PC-9 (cell line): ENCODE results near the gene TDRKH. TPM values are rescaled to one million over a fixed set of nuclear protein-coding genes. Genes with fewer than 3 reads are reported as not detected.

Experiments used
- BruUV-seq: library from RNA; stranded (reverse); fragments of 400-500 nt; replicated peaks from 2 replicates; lab custom pipeline; 2021; lab: Mats Ljungman, UMichigan
- CTCF ChIA-PET: fragments of 300-600 bp; sonication (Branson Sonifier 250); formaldehyde crosslinking; loops from one replicate; lab custom pipeline; 2022; ENCODE audit warnings: antibody characterized with exemption; lab: Charles Lee
- POLR2A ChIA-PET: fragments of 300-600 bp; sonication (Branson Sonifier 250); formaldehyde crosslinking; loops from one replicate; lab custom pipeline; 2022; ENCODE audit warnings: antibody characterized with exemption; ENCODE audit not compliant: unreplicated experiment; lab: Charles Lee
- DNase-seq, 2 experiments: peaks; one replicate each; pipeline versions ENCODE4 v3.0.0 to v3.0.0-alpha.2; 2015 to 2022; ENCODE audit warnings: mixed read lengths in 1 of 2
- H2AFZ ChIP-seq: fragments of 200-600 bp; sonication (generic); 2 replicates; pipeline ENCODE4 v1.8.1; 2017; ENCODE audit warnings: antibody characterized with exemption
- H3F3A ChIP-seq: fragments of 200-600 bp; sonication (generic); 2 replicates; pipeline ENCODE4 v1.8.1; 2017; ENCODE audit warnings: antibody characterized with exemption, mild to moderate bottlenecking, low read depth; ENCODE audit not compliant: insufficient read depth
- H3K27ac ChIP-seq: fragments of 200-600 bp; sonication (generic); 2 replicates; pipeline ENCODE4 v1.6.1; 2016; ENCODE audit warnings: mixed run types
- H3K27me3 ChIP-seq: fragments of 200-600 bp; sonication (generic); 2 replicates; pipeline ENCODE4 v1.6.1; 2016; ENCODE audit warnings: low read depth, mixed run types; ENCODE audit not compliant: insufficient read depth
- H3K36me3 ChIP-seq: fragments of 200-600 bp; sonication (generic); 2 replicates; pipeline ENCODE4 v1.6.1; 2016; ENCODE audit warnings: low read depth, mixed run types
- H3K4me1 ChIP-seq: fragments of 200-600 bp; sonication (generic); replicated peaks from 2 replicates; pipeline ENCODE4 v1.6.1; 2016; ENCODE audit warnings: mixed run types; ENCODE audit not compliant: insufficient read depth
- H3K4me2 ChIP-seq: fragments of 200-600 bp; sonication (generic); 2 replicates; pipeline ENCODE4 v1.6.1; 2017; ENCODE audit warnings: mixed run types
- H3K4me3 ChIP-seq: fragments of 200-600 bp; sonication (generic); 2 replicates; pipeline ENCODE4 v1.6.1; 2016; ENCODE audit warnings: mixed run types
- H3K79me2 ChIP-seq: fragments of 200-600 bp; sonication (generic); 2 replicates; pipeline ENCODE4 v1.6.1; 2017; ENCODE audit warnings: low read depth, mixed run types
- H3K9me2 ChIP-seq: fragments of 200-600 bp; sonication (generic); 2 replicates; pipeline ENCODE4 v1.8.1; 2017; ENCODE audit warnings: mild to moderate bottlenecking; ENCODE audit not compliant: insufficient read depth
- H3K9me3 ChIP-seq: fragments of 200-600 bp; sonication (generic); 2 replicates; pipeline ENCODE4 v1.8.1; 2016; ENCODE audit warnings: low read depth; ENCODE audit not compliant: insufficient read depth
- H4K20me1 ChIP-seq: fragments of 200-600 bp; sonication (generic); 2 replicates; pipeline ENCODE4 v1.8.1; 2017; ENCODE audit not compliant: insufficient read depth
- CTCF ChIP-seq: fragments of 200-600 bp; sonication (generic); conservative IDR thresholded peaks from 2 replicates; pipeline ENCODE4 v1.6.1; 2017; ENCODE audit warnings: mixed run types, antibody characterized with exemption, mild to moderate bottlenecking, moderate library complexity
- EZH2 ChIP-seq: fragments of 200-600 bp; sonication (generic); IDR thresholded peaks from 2 replicates; pipeline ENCODE4 v1.8.0; 2017; ENCODE audit warnings: antibody characterized with exemption, low read depth
- intact Hi-C: fragments of 100-400 bp; cut with micrococcal nuclease; formaldehyde crosslinking; loops from one replicate; pipeline ENCODE4 v1.10.0; 2022; ENCODE audit not compliant: unreplicated experiment
- total RNA-seq: library from RNA; stranded (reverse); gene quantifications from 2 replicates; pipeline ENCODE4 v1.2.3, GENCODE V29; 2021

The TDRKH gene
- total RNA-seq, 1 experiment from 2014 or later, result 17.3 TPM

- CTCF ChIA-PET, result interaction anchor here (0.6 kb wide), 1 partner anchor 277 kb away, joined by 3 read pairs; no protein-coding TSS in a partner anchor
- no peak overlapping the region for H3K4me3 ChIP-seq
- DNase-seq, result no peak
Measured at GRCh38 chr1:151820940-151821339, 30.6 kb upstream of the TDRKH start.

GRCh38 chr1:151819976-151820623, 29.8 kb upstream of the TDRKH start:
- DNase-seq, result peak in 1 of 2 experiments; percentile 57
- Histone ChIP-seq H2AFZ (no peak overlapping the region), H3K4me3 (no peak overlapping the region), H3K4me1 (peaks cover 20% of the 10 kb centered on the region), H3F3A (0 out of 2 replicates have a peak, but pooled peaks cover 6% of the 10 kb centered on the region), H3K36me3 (no peaks in the 10 kb centered on the region), H3K9me3 (no peaks in the 10 kb centered on the region), H3K9me2 (no peaks in the 10 kb centered on the region), H3K4me2 (peak overlapping the region; percentile 54), H3K27me3 (no peaks in the 10 kb centered on the region), H3K27ac (no peak overlapping the region), H4K20me1 (no peaks in the 10 kb centered on the region), H3K79me2 (no peaks in the 10 kb centered on the region)
- ChIA-PET POLR2A (interaction anchor here (0.5 to 0.6 kb wide), 2 partner anchors 12 to 181 kb away, joined by 3 to 6 read pairs; no protein-coding TSS in a partner anchor), CTCF (no interaction called here)
- no peak for TF ChIP-seq EZH2
- TF ChIP-seq CTCF, result no peak
- BruUV-seq, result no TSS peak
- intact Hi-C loops, result no loop called here

More at GRCh38 chr1:151820940-151821339, 30.6 kb upstream of the TDRKH start:
- H3F3A ChIP-seq, result 0 out of 2 replicates have a peak, but pooled peaks cover 6% of the 10 kb centered on the region
- POLR2A ChIA-PET, result interaction anchor here (0.5 to 0.6 kb wide), 2 partner anchors 180 to 271 kb away, joined by 3 to 6 read pairs; no protein-coding TSS in a partner anchor
- H3K4me2 ChIP-seq, result peak overlapping the region; percentile 54
- TF ChIP-seq EZH2 (no peak), CTCF (no peak)
- H3K79me2 ChIP-seq, result no peaks in the 10 kb centered on the region
- H4K20me1 ChIP-seq, result no peaks in the 10 kb centered on the region
- no peak overlapping the region for H2AFZ ChIP-seq
- BruUV-seq, result no TSS peak
- no peaks in the 10 kb centered on the region for H3K9me2 ChIP-seq
- intact Hi-C loops, result no loop called here
- no peaks in the 10 kb centered on the region for H3K36me3 ChIP-seq
- peaks cover 25% of the 10 kb centered on the region for H3K4me1 ChIP-seq
- H3K9me3 ChIP-seq, result no peaks in the 10 kb centered on the region
- H3K27me3 ChIP-seq, result no peaks in the 10 kb centered on the region
- no peak overlapping the region for H3K27ac ChIP-seq

GRCh38 chr1:151819227-151819835, 29.0 kb upstream of the TDRKH start:
- intact Hi-C loops, result no loop called here
- CTCF ChIA-PET, result no interaction called here

More at GRCh38 chr1:151819227-151819835, 29.0 kb upstream of the TDRKH start:
- no peak overlapping the region for H3K4me3 ChIP-seq
- peaks cover 20% of the 10 kb centered on the region for H3K4me1 ChIP-seq
- no peaks in the 10 kb centered on the region for H4K20me1 ChIP-seq
- H3K9me3 ChIP-seq, result no peaks in the 10 kb centered on the region
- no peaks in the 10 kb centered on the region for H3K9me2 ChIP-seq
- no peaks in the 10 kb centered on the region for H3K79me2 ChIP-seq
- no TSS peak for BruUV-seq
- no peak overlapping the region for H2AFZ ChIP-seq
- 0 out of 2 replicates have a peak, but pooled peaks cover 6% of the 10 kb centered on the region for H3F3A ChIP-seq
- no peak overlapping the region for H3K27ac ChIP-seq
- DNase-seq, result peak in 1 of 2 experiments; percentile 22
- H3K36me3 ChIP-seq, result no peaks in the 10 kb centered on the region
- POLR2A ChIA-PET, result no interaction called here
- TF ChIP-seq CTCF (no peak), EZH2 (no peak)
- H3K27me3 ChIP-seq, result no peaks in the 10 kb centered on the region
- no peak overlapping the region for H3K4me2 ChIP-seq
